RPMI7951 (cell line): ENCODE results near the gene SORCS2. TPM values are rescaled to one million over a fixed set of nuclear protein-coding genes. Genes with fewer than 3 reads are reported as not detected.
A peak's percentile ranks its signal among the peaks of the same experiment; 100 is the strongest.

Experiments
- DNase-seq: peaks from one replicate; pipeline ENCODE4 v3.0.0-alpha.2; 2012; ENCODE audit warnings: low read depth
- total RNA-seq: library from RNA; depleted of rRNA; stranded (reverse); fragments of >200 nt; shearing (Covaris generic); gene quantifications from 2 replicates; pipeline ENCODE4 v1.2.3, GENCODE V29; 2014

The SORCS2 gene
- total RNA-seq, 1 experiment from 2014 or later = 2.0 TPM

DNA sequence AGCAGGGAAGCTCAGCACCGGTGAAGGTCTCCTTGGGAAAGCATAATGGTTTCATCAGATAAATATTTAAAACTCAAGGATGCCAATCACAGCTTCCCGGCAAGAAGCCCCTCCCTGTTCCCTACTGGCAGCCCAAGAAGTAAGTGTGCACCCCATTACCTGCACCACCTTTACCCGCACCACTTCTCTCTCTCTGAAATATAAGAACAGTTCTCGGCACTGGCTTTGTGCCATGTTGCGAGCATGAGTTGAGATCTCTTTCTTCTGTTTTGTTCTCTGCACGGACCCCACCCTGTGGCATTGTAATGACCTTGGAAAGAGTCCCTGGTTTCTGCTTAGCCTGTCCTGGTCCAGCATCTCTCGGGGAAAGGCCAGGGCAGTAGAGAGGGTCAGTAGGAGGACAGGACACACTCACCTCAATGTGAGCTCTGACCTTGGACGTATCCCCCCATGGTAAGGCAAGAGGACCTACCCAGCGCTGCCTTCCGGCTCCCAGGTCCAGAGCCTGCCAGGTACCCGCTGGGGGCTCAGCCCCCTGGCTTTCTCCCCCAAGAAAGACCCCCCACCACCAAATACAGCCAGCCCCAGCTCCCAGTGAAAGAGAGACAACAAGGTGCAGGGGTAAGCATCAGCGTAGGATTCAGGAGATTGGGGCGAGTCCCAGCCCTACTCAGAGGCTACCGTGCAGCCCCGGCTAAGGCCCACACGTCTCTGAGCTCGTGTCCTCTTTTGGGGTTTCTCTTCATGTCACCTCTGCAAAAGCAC lies 161.7 kb downstream of the SORCS2 start:
- no peak for DNase-seq

DNA sequence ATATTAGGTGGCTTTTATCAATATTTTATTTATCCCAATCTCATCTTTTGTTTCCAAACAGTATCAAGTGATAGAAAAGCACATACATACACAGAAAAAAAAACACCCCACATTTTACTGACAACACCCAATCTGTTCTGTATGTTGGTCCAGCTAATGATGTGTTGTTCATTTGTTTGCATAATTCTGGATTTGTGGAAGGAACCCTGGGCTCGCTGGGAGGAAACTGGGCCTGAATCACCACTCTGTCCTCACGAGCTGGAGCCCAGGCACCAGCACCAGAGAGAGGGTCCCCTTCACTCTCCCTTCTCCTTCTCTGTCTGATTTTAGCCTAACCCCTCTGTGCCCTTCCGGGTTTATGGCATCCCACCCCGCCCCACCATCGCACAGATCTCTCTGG lies 162.6 kb downstream of the SORCS2 start:
- DNase-seq = no peak

DNA sequence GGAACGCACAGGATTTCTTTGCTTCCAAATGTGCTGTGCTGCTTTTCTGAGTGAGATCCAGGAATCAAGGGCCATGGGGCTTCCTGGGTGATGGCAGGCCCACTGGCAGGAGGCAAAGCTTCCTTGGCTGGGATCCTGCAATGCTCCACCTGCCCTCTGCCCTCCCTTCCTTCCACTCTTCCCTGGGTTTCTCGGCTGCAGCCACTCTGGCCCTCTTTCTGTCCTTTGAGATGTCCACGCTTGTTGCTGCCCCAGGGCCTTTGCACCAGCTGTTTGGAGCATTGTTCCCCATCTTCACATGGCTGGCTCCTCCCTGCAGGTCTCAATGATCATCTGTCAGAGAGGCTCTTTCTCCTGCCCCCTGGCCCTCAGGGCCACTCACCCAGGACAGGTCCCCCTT lies 163.5 kb downstream of the SORCS2 start:
- no peak for DNase-seq

DNA sequence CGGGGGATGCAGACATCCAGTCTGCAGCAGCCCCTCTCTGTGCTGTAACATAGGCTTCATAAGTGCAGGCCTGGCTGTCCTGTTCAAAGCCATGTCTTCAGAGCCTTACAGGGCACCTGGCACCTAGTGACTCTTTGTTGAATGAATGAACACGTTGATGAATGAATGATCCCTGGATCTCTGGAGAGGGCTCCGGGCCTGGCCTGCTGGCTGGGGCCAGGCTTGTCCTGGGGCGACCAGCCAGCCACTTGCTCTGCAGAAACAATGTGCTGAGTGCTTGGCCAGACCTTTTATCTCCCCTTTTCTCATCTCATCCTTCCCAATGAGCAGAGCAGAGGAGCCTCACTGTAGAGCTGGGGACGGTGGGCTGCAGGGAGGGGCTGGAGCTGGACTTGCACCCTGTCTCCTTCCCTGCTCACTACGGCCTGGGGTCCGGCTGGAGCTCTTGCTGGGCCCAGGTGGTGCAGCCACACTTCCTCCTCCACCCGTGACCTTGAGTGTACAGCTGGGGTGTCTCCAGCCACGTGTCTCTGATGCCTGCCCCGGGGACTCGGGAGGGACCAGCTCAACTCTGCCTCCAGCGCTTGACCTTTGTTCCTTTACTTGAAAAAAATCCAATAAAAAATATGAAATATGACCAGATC lies 164.5 kb downstream of the SORCS2 start:
- no peak for DNase-seq

DNA sequence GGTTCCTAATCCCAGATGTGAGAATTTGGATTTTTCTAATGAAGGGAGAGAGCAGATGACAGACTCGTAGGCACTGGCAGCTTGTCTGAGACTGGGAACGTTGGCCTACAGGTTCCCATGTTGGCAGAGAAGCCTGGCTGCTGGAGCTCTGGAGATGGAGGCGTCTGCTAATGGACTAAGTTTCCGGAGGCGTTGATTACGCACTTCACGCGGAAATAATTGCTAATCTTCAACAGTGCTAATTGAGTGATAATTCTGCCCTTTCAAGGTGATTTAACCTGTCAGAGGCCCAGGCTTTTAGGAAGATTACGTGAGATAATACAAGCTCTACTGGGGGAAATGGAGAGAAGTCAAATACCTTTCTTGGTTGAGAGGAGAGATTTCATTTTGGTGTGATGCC lies 165.0 kb downstream of the SORCS2 start:
- no peak for DNase-seq

DNA sequence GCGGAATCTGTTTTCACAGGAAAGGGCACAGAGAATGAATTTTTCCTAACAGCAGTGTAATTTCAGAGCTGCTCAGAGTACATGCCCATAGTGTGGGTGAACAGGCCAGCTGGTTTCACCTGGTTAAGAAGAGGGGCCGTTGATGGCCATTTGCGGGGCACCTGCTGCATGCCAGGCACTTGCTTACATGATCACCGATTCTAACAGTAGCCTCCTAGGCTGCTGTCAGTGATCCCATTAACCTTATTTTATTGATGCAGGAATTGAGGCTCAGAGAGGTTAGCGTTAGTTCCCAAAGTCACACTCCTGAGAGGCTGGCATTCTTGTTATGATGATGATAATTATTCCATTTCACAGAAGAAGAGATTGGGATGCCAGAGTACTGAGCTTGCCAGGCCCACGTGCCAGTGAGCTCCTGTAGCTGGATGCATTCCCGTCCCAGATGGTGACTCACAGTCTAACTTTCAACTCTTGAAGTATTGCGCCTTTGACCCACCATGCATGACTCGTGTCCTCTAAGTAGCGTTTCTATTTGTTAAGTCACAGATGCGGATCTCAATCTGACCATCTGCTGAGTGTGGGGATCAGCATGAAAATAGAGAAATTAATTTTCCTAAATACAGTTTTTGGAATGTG lies 165.9 kb downstream of the SORCS2 start:
- DNase-seq = peak; percentile 88

DNA sequence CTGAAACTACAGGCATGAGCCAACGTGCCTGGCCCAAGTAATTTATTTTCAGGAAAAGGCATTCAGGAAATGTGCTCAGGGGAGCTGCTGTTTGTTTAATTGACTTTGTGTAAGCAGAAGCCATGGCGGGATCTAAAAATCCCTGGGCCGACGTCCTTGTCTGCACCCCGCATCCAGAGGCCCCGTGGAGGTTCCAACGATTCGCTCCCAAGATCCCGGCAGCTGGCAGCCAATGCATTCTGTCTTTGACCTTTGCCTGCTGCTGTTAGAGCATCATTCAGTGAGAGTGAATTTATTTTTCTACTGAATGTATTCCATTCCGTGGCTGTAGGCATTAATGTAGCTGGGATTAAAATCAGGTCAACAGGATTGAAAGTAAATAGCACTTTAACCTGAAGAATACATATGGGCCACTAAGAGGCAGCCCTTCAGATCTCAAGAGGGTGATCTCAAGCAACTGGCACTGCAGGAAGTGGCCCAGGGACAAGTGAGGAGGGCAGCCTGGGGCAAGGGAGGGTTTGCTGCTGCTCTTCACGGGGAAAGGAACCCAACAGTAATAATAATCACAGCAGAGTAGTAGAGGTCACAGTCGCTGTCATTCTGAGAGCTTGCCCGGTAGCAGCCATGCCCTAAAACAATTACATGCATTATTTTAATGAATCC lies 167.2 kb downstream of the SORCS2 start:
- DNase-seq = no peak

DNA sequence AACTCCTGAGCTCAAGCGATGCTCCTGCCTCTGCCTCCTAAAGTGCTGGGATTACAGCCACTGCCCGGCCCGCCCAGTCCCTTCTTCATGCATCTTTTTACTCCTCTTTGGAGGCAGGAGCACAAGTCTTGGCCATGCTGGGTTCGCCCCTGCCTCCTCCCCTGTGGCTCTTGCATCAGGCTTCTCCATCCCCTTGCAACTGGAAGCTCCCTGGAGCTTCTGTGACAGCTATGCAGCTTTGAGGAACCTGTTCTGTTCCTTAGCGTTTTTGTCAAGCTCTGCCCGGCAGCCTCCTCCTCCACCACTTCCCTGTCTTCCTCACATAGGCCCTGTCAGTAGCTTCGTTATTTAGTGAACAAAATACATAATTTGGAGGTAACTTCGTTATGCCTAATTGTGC lies 168.5 kb downstream of the SORCS2 start:
- no peak for DNase-seq

DNA sequence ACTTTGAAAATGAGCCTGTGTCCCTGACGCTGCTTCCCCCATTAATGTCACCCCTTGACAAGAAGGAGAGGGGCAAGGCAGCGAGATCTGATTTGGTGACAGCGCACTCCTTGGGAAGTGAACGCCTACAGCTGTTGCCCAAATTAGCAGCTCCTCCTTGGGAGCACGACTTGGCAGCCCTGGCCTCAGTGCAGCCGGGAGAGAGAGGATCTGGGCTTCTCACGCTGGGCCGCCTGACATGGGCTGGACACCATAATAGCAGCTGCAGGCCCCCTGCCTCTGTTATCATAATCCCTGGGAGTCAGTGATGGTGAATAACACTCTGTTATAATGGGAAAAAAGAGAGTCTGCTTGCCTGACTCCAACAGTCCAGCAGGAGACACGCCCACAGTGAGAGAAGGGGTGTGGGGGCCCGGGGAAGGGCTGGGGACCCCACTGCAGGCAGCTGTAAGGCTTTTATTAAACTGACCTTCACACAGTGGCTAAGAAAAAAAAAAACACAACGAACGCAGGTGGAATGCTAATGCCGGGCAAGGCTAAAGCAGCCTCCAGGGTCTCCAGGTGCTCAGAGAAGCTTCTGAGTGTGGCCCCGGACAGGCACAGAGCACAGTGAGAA lies 169.1 kb downstream of the SORCS2 start:
- no peak for DNase-seq

DNA sequence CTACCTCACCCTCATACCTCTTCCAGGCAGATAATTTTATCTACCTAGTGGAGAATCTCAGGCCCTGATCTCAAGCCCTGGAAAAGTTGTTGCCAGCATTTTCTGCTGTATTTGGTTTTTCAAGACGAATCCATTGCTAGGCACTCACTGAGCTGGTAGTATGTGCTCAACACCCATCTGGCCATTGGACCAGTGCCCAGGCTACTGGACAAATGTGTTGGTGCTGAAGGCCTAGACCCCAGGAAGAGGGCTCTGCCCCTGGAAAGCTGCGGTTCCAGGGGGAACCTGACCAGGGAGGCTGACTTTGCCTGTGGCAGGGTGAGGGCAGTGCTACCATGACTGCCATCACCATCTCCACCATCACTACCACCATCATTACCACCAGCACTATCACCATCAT lies 170.0 kb downstream of the SORCS2 start:
- no peak for DNase-seq

DNA sequence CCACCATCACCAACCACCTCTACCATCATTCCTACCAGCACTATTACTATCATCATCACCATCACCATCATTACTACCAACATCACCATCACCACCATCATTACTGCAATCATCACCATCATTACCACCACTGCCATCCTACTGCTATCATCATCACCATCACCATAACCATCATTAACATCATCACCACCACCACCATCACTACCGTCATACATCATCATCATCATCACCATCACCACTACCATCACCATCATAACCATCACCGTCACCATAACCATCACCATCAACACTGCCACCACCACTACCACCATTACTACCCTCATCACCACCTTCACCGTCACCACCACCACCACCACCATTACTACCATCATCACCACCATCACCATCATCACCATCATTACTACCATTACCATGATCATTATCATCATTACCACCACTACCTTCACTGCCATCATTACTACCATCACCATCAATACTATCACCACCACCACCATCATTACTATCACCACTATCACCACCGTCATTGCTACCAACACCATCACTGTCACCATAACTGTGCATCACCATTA lies 170.6 kb downstream of the SORCS2 start:
- DNase-seq = no peak

DNA sequence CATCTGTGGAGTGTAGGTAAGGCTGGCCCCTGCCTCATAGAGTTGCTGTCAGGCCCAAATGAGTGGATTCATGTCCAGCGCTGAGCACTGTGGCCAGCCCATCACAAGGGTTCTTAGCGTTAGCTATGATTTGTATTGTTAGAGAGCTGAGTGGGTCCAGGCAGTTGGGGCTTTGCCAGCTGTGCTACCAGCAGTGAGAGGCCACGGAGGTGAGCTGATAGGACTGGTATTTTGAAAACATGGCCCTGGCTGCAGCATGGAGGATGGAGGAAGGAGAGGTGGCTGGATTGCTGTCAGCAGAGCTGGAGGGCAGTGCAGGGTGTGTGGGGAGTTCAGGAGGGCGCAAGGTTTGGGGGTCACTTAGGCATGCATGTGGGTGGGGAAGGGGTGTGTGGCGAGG lies 172.6 kb downstream of the SORCS2 start:
- DNase-seq = no peak

DNA sequence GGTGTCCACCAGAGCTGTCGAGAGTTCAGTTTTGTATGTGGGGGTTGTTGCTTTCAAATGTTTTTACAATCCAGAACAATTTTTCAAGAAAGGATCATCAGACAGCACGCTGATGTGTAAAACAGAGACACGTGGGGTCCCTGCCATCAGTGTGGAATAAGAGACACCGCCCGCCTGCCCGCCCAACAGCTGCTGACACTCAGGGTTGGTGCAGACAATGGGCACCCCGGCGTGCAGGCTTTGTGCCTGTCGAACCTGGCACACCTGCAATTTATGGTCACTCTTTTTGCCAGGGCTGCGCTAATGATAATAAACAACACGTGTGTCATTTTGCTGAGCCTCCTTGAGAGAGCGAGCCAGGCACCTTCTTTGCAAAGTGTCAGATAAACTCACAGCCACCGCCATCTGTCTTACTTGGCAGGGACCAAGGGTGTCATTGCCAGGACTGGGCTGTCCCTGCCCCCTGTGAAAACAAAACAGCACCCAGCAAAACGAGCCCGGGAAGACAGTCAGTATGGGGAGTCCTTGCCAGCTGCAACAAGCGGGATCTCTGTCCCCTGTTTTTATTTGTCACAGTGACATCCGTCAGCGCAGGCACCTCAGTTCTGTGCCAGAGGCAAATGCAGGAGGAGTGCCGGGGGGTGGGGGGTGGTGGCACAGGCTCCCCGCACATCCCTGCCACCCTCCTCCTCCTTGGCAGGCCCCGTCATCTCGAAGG lies 173.3 kb downstream of the SORCS2 start:
- no peak for DNase-seq

DNA sequence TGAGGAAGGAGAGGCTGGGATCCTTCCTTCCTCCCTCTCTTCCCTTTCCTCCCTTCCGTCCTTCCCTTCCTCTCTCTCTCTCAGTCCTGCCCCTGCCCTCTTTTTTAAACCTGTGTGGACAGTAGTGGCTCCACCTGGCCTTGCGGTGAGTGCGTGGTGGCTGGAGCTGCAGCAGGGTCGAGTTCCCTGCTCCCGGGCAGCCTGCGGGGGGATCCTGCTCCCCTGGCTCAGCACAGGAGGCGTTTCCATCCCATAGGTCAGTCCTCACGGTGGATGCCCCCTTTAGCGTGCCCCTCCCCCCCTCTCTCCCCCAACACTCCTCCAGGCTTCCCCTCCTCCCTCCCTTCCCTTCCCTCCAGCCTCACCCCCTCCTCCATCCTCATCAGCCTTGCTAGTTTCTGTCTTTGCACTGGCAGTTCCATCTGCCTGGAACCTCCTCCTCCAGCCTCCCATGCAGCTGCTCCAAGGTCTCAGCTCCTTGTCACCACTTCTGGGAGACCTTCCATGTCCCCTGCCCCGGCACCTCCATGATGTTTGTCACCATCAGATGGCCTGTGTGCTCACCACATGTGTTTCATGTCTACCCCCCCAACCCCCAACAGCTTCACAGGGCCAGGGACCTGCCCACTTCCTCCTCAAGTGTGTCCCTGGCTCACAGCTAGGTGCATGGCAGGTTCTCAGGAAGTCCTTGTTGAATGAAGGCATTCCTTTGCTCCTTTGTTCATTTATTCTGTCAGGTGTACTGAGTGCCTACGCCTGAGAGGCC lies 174.0 kb downstream of the SORCS2 start:
- DNase-seq = no peak

DNA sequence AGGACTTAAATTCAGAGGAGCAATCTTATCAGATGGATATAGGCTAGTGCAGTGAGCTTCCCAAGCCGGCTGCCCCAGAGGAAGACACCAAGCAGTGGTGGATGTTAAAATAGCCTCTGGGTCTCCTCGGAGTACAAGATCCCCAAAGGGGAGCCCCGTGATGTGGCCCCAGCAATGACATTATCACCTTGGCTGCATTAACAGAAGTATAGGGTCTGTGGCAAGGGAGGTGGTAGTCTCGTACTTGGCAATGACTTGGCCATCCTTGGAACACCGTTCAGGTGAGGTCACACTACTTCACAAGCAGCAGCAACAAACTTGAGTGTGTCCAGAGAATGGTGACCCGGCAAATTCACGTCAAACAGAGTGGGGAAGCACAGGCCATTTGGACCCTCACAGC lies 174.6 kb downstream of the SORCS2 start:
- DNase-seq = no peak

DNA sequence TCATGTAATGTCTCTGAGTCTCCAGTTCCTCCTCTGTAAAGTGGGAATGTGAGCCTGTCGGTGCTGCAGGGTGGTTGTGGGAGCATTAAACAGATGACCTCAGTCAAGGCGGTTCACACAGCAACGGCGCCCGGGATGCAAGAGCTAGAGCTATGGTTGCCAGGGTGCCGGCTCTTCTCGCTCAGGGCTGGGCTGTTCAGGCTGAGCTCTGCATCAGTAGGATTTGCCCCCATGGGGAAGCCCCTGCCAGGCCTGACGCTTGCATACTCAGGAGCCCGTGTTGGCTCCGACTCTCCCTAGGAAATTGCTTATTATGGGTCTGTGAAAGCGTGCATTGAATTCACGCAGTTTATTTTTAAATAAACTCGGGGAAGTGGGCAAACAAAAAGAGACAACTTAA lies 175.1 kb downstream of the SORCS2 start:
- no peak for DNase-seq

DNA sequence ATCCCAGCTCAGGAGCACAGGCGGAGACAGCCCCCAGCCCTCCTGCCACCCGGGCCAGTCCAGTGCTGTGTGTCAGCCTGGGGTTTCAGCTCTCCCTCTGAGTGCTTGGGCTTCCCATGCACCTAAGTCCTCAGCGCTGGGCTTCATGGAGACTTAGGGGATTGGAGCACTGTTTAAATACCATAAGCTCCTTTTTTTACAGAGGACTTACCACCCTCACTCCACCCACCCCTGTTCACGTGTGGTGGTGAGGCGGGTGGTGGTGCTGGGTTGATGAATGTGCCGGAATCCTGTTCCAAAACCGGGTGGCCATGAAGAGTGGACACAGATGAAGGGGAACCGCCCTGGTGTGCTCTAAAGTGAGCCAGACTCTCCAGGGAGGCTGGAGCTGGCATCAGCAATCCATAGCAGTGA lies 175.5 kb downstream of the SORCS2 start:
- no peak for DNase-seq

DNA sequence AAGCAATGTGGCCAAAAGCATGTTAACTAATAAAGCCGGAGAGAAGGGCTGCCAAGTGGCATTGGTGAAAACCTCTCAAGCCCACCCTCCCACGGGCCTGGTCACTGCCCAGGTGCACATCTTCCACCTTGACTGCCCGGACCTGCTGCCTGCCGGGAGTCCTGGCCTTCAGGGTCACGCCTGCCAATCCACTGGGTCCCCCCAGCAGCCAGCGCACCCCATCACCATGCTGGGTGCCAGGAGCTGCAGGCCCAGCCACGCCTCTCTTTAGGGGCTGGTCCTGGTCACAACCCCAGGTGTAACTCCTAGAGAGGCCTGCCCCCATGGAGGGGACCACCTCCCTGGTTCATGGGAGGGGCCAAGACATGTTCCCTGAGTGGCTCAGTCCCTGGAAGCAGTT lies 176.0 kb downstream of the SORCS2 start:
- no peak for DNase-seq

DNA sequence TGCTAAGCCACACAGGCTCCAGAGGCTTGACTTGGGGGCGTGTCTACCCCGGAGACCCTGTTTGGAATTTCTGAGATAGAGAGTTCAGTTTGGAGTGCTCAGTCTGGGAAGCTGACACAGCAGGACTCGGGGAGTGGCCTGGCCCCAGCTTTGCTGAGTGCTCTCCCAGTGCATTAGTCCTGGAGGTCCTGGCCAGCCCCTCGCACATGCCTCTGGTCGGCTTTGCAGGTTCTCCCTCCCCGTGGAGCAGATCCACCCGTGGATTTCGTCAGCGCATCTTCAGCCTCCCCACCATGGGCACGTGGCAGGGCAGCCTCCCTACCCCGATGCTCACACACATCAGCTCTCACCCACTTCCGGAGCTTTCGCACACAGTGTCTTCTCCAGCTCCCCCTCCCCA lies 177.2 kb downstream of the SORCS2 start:
- no peak for DNase-seq

DNA sequence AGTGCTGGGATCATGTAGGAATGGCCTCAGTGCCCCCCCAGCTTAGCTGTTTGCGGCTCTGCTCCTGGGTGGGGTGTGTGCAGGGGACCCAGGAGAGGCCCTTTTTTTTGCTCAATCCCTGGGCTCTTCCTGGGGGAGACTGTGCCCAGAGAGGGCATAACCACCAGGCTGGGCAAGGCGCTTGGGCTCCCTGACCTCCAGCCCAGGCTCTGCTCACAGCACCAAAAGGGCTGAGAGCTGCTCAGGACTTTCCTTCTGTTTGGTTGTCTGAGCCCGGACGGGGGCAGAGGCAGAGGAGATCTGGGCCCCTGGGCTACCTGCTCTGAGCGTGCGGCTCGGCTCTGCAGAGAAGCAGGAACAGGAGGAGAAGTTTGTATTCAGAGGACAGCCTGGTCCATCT lies 177.7 kb downstream of the SORCS2 start:
- no peak for DNase-seq
